K562 (cell line): Measurements from ENCODE around the gene THSD8. TPM values are rescaled to one million over a fixed set of nuclear protein-coding genes. Genes with fewer than 3 reads are reported as not detected.

ENCODE experiments used
- ATAC-seq: fragments of 200-7000 bp; cut with Tn5 transposase; 3 replicates; pipeline ENCODE4 v1.9.1; 2020; ENCODE audit warnings: moderate library complexity
- BruUV-seq: library from RNA; stranded (reverse); fragments of 400-500 nt; replicated peaks from 2 replicates; lab custom pipeline; 2021; lab: Mats Ljungman, UMichigan
- CTCF ChIA-PET: fragments of 300-600 bp; formaldehyde crosslinking; extraction: SDS; loops from one replicate; lab custom pipeline; 2021; ENCODE audit warnings: low intra/inter-chr PET ratio; lab: Yijun Ruan, JAX
- POLR2A ChIA-PET: fragments of 300-600, 350-650 bp; sonication (Branson Sonifier 250); formaldehyde crosslinking; extraction: SDS; loops from one replicate; lab custom pipeline; 2021; ENCODE audit warnings: antibody characterized with exemption, inconsistent platforms; lab: Yijun Ruan, JAX
- DNase-seq, 4 experiments: peaks; one replicate each; pipeline versions ENCODE4 v3.0.0 to v3.0.0-alpha.2; 2011 to 2018; ENCODE audit warnings: low spot score in 3 of 4, mixed read lengths in 3 of 4; ENCODE audit errors: extremely low read depth in 1 of 4
- FAIRE-seq: peaks from 2 replicates; lab custom pipeline; 2011; peaks lifted over from hg19 to GRCh38; lab: Jason Lieb, UNC
- H2AFZ ChIP-seq: 2 replicates; pipeline ENCODE4 v1.6.0; 2011; ENCODE audit warnings: low read depth, low read length, control low read depth, inconsistent platforms
- H3K27ac ChIP-seq: fragments of 200-600 bp; 3 replicates; pipeline ENCODE4 v1.8.0; 2011; ENCODE audit warnings: low read depth, mild to moderate bottlenecking, control low read depth, inconsistent platforms, low read length, moderate library complexity, mixed read lengths; ENCODE audit errors: extremely low read depth
- H3K27me3 ChIP-seq, 2 experiments: fragments of 300-600 bp in 1 of 2; 2 replicates in 1 of 2; 3 replicates in 1 of 2; pipeline versions ENCODE4 v1.6.0 to v1.8.0; 2011; ENCODE audit warnings: inconsistent platforms in 2 of 2, low read length in 2 of 2, mild to moderate bottlenecking in 1 of 2, mixed read lengths in 1 of 2, moderate library complexity in 1 of 2; ENCODE audit not compliant: control insufficient read depth in 2 of 2, insufficient read depth in 2 of 2
- H3K36me3 ChIP-seq: fragments of 300-600 bp; 3 replicates; pipeline ENCODE4 v1.8.0; 2011; ENCODE audit warnings: mild to moderate bottlenecking, low read length, inconsistent platforms; ENCODE audit not compliant: control insufficient read depth, insufficient read depth
- H3K4me1 ChIP-seq, 2 experiments: fragments of 200-600 bp in 1 of 2; replicated peaks in 1 of 2; 2 replicates in 1 of 2; 3 replicates in 1 of 2; pipeline versions ENCODE4 v1.5.1 to v1.8.0; 2011; ENCODE audit warnings: inconsistent platforms in 2 of 2, low read length in 2 of 2, mild to moderate bottlenecking in 1 of 2, mixed read lengths in 1 of 2, moderate library complexity in 1 of 2; ENCODE audit not compliant: control insufficient read depth in 2 of 2, insufficient read depth in 2 of 2
- H3K4me2 ChIP-seq: 2 replicates; pipeline ENCODE4 v1.6.1; 2011; ENCODE audit warnings: low read length, control low read depth, inconsistent platforms, mixed read lengths; ENCODE audit not compliant: insufficient read depth
- H3K4me3 ChIP-seq: fragments of 200-600 bp; sonication (generic), shearing (Covaris generic); 2 replicates; pipeline ENCODE4 v1.5.1; 2016; ENCODE audit warnings: control low read depth, inconsistent platforms
- H3K79me2 ChIP-seq: fragments of 200-600 bp; 3 replicates; pipeline ENCODE4 v1.8.0; 2011; ENCODE audit warnings: low read length, inconsistent platforms; ENCODE audit not compliant: control insufficient read depth, insufficient read depth
- H3K9ac ChIP-seq, 2 experiments: 2 replicates each; pipeline versions ENCODE4 v1.6.0 to v1.6.1; 2011; ENCODE audit warnings: low read depth in 2 of 2, low read length in 2 of 2, control low read depth in 1 of 2, inconsistent platforms in 1 of 2, mild to moderate bottlenecking in 1 of 2, mixed read lengths in 1 of 2; ENCODE audit not compliant: insufficient read depth in 1 of 2
- H3K9me1 ChIP-seq: one replicate; pipeline ENCODE4 v1.6.0; 2011; ENCODE audit warnings: inconsistent platforms, mild to moderate bottlenecking, low read length, moderate library complexity; ENCODE audit not compliant: control insufficient read depth, insufficient read depth
- H3K9me3 ChIP-seq: replicated peaks from 2 replicates; pipeline ENCODE4 v1.5.1; 2011; ENCODE audit warnings: low read depth, low read length, inconsistent platforms; ENCODE audit not compliant: control insufficient read depth, insufficient read depth
- H4K20me1 ChIP-seq: replicated peaks from 2 replicates; pipeline ENCODE4 v1.6.1; 2011; ENCODE audit warnings: low read length, inconsistent platforms, mixed read lengths; ENCODE audit not compliant: control insufficient read depth, insufficient read depth
- CREB1 ChIP-seq, 2 experiments: sonication (generic) in 1 of 2; formaldehyde crosslinking in 1 of 2; IDR thresholded peaks; 2 replicates each; pipeline versions ENCODE4 v1.6.1 to v1.8.0; 2012 to 2022; ENCODE audit warnings: inconsistent platforms in 1 of 2, mild to moderate bottlenecking in 1 of 2, missing genetic modification reagents in 1 of 2, moderate library complexity in 1 of 2
- CTCF ChIP-seq, 3 experiments: IDR thresholded peaks in 2 of 3; conservative IDR thresholded peaks in 1 of 3; 2 replicates each; pipeline ENCODE4 v1.5.1; 2011 to 2012; ENCODE audit warnings: low read length in 3 of 3, mild to moderate bottlenecking in 3 of 3, control low read depth in 2 of 3, improper control_type of control experiment in 1 of 3, inconsistent platforms in 1 of 3, low read depth in 1 of 3, mixed read lengths in 1 of 3, moderate library complexity in 1 of 3; ENCODE audit not compliant: insufficient read depth in 2 of 3
- FOXP4 ChIP-seq: sonication (generic); formaldehyde crosslinking; IDR thresholded peaks from 2 replicates; pipeline ENCODE4 v1.8.0; 2022; ENCODE audit warnings: mild to moderate bottlenecking, missing genetic modification reagents, borderline replicate concordance
- MCM3 ChIP-seq: fragments of 450-650 bp; IDR thresholded peaks from 2 replicates; pipeline ENCODE4 v1.6.1; 2016
- NCOA2 ChIP-seq, 2 experiments: fragments of 450-650 bp; IDR thresholded peaks; 2 replicates each; pipeline ENCODE4 v1.6.1; 2018; ENCODE audit warnings: mild to moderate bottlenecking in 2 of 2, moderate library complexity in 1 of 2; ENCODE audit not compliant: partially characterized antibody in 2 of 2
- NUFIP1 ChIP-seq: fragments of 450-650 bp; IDR thresholded peaks from 2 replicates; pipeline ENCODE4 v1.6.1; 2018; ENCODE audit not compliant: partially characterized antibody
- POLR2H ChIP-seq: IDR thresholded peaks from 2 replicates; pipeline ENCODE4 v1.6.1; 2016; ENCODE audit warnings: missing genetic modification characterization, low read depth, mild to moderate bottlenecking, control low read depth, missing compliant biosample characterization, moderate library complexity
- RBFOX2 ChIP-seq: fragments of 200-400 bp; formaldehyde crosslinking; IDR thresholded peaks from 2 replicates; pipeline ENCODE4 v1.6.1; 2017; ENCODE audit warnings: low read depth, mild to moderate bottlenecking, low read length, moderate library complexity
- SAFB2 ChIP-seq: fragments of 200-400 bp; formaldehyde crosslinking; IDR thresholded peaks from 2 replicates; pipeline ENCODE4 v1.6.1; 2018; ENCODE audit warnings: borderline replicate concordance, low read length, low read depth, moderate library complexity; ENCODE audit not compliant: severe bottlenecking
- SNAPC5 ChIP-seq: fragments of 250-450 bp; sonication (Bioruptor Pico); IDR thresholded peaks from 2 replicates; pipeline ENCODE4 v1.8.0; 2021; ENCODE audit warnings: moderate library complexity, mild to moderate bottlenecking, inconsistent platforms
- STAG1 ChIP-seq: sonication (generic); formaldehyde crosslinking; IDR thresholded peaks from 2 replicates; pipeline ENCODE4 v1.5.0; 2020; ENCODE audit warnings: missing genetic modification reagents, borderline replicate concordance
- TCF15 ChIP-seq: fragments of 250-450 bp; sonication (Bioruptor Pico); IDR thresholded peaks from 2 replicates; pipeline ENCODE4 v1.8.0; 2022; ENCODE audit warnings: moderate library complexity, mild to moderate bottlenecking, inconsistent platforms
- TCF3 ChIP-seq: sonication (generic); formaldehyde crosslinking; IDR thresholded peaks from 2 replicates; pipeline ENCODE4 v1.4.0; 2020; ENCODE audit warnings: mild to moderate bottlenecking, missing genetic modification reagents
- ZBTB26 ChIP-seq: fragments of 450-650 bp; formaldehyde crosslinking; IDR thresholded peaks from 2 replicates; pipeline ENCODE4 v1.4.0; 2022; ENCODE audit warnings: missing genetic modification characterization
- ZSCAN29 ChIP-seq: fragments of 450-650 bp; IDR thresholded peaks from 2 replicates; pipeline ENCODE4 v1.6.1; 2017
- WGBS: fragments of 100-300 bp; shearing (Covaris generic); methylation state at CpG from one replicate; pipeline ENCODE4 v1.1.6; 2016; ENCODE audit warnings: low coverage, mixed read lengths; ENCODE audit not compliant: insufficient coverage; ENCODE audit errors: missing lambda C conversion rate; 5-methylcytosine and 5-hydroxymethylcytosine counted together
- in situ Hi-C: fragments of 300-500 bp; cut with MboI; formaldehyde crosslinking; loops from 4 replicates; pipeline ENCODE4 v1.15.0; 2018; ENCODE audit warnings: inconsistent platforms, mixed read lengths
- intact Hi-C: fragments of 100-400 bp; cut with micrococcal nuclease; formaldehyde crosslinking; loops from 2 replicates; pipeline ENCODE4 v1.14.2; 2022
- polyA plus RNA-seq, 8 experiments: library from polyadenylated mRNA; depleted of rRNA in 4 of 8; stranded (reverse) in 5 of 8; unstranded in 3 of 8; fragments of >200 nt; fragmentation: Nextera tagmentation in 2 of 8; fragmentation: Illumina TruSeq in 1 of 8; extraction: Ambion mirVana in 2 of 8; extraction: Trizol in 1 of 8; gene quantifications; 2 replicates each; pipeline versions ENCODE4 v1.2.1 to v1.2.3, GENCODE V29; 2011 to 2014; ENCODE audit warnings: inconsistent platforms in 1 of 8, missing spikeins in 1 of 8
- total RNA-seq, 7 experiments: library from RNA; depleted of rRNA in 6 of 7; stranded (reverse); fragments of >200 nt in 6 of 7; fragmentation: Illumina TruSeq in 2 of 7; extraction: Trizol in 2 of 7; gene quantifications; 2 replicates each; pipeline versions ENCODE4 v1.2.1 to v1.2.3, GENCODE V29; 2011 to 2021; ENCODE audit warnings: low replicate concordance in 1 of 7

The THSD8 gene
- total and polyA plus RNA-seq, 9 of the 15 experiments (the other 6 are each of a cell fraction or from before 2014, with no cell fraction given), result 8.4 to 42.4 (median 19.9) TPM; not detected in 2

GRCh38 chr19:12786141-12786870 is 15.6 kb upstream of the THSD8 start:
- H2AFZ ChIP-seq, result 0 out of 2 replicates have a peak overlapping the region, but pooled peaks have one; percentile 10
- FAIRE-seq (no peak), ATAC-seq (no peak), DNase-seq (no peak)
- ChIA-PET CTCF (interaction anchor here (1.6 kb wide), 1 partner anchor 11 kb away, joined by 5 read pairs; the partner anchor contains the start of gene HOOK2), POLR2A (no interaction called here)
- peaks cover 11% of the 10 kb centered on the region; the same call in 2 of the 3 replicates for H3K79me2 ChIP-seq
- H3K4me2 ChIP-seq, result no peak overlapping the region
- no peaks in the 10 kb centered on the region for H3K9me3 ChIP-seq
- peak overlapping the region in 1 of 2 experiments; percentile 79; a peak in 3 of 4 replicates for H3K9ac ChIP-seq
- H3K9me1 ChIP-seq, result no peaks in the 10 kb centered on the region
- peak overlapping the region; percentile 45; the same call in 2 of the 3 replicates for H3K27ac ChIP-seq
- H3K27me3 ChIP-seq, result no peaks in the 10 kb centered on the region
- in situ Hi-C loops (no loop called here), intact Hi-C loops (no loop called here)
- H3K36me3 ChIP-seq, result no peaks in the 10 kb centered on the region
- BruUV-seq, result no TSS peak
- no peak overlapping the region for H3K4me3 ChIP-seq
- WGBS, result 63% methylated on average over 16 of the region's 18 CpGs
- peaks cover 76 to 86% of the 10 kb centered on the region in 2 experiments for H3K4me1 ChIP-seq
- no peaks in the 10 kb centered on the region for H4K20me1 ChIP-seq
- TF ChIP-seq SAFB2 (no peak), FOXP4 (CRISPR knock-in tag) (0 out of 2 replicates have a peak, but pooled peaks have one; percentile 16), TCF3 (CRISPR knock-in tag) (no peak), TCF15 (CRISPR knock-in tag) (0 out of 2 replicates have a peak, but pooled peaks have one; percentile 2), NUFIP1 (no peak), MCM3 (no peak), ZSCAN29 (no peak), STAG1 (CRISPR knock-in tag) (no peak), ZBTB26 (no peak), CTCF (IDR thresholded peaks at IDR 0.05 in 2 of 3, conservative IDR thresholded peaks at IDR 0.05 in 1 of 3; ENCODE audit: insufficient read depth in 2 of 3, low read depth in 1 of 3, low read length in 3 of 3) (no peak), RBFOX2 (peak; percentile 43; the same call in 1 of the 2 replicates), CREB1 (IDR thresholded peaks at IDR 0.05) (no peak), CREB1 (CRISPR knock-in tag; IDR thresholded peaks at IDR 0.05) (no peak), SNAPC5 (CRISPR knock-in tag) (no peak), POLR2H (tag) (no peak), NCOA2 (IDR thresholded peaks at IDR 0.05; ENCODE audit: partially characterized antibody in 2 of 2) (no peak)
